Left lung (tissue), 10 donors: Measurements from ENCODE around the gene BTG2. TPM values are rescaled to one million over a fixed set of nuclear protein-coding genes. Genes with fewer than 3 reads are reported as not detected.
"Not testable (repeated sequence)": the region's sequence is repeated elsewhere in the genome, so short reads cannot be mapped to it uniquely, and the experiment has no call there.

Source experiments
- ATAC-seq: fragments of 200-7000 bp; cut with Tn5 transposase; one replicate; pipeline ENCODE4 v1.9.1; 2020; ENCODE audit warnings: moderate library complexity
- DNase-seq, 4 donors: peaks; one replicate each; pipeline ENCODE4 v3.0.0-alpha.2; 2013 to 2020
- H3K27ac ChIP-seq, 2 donors: fragments of 200-600 bp; sonication (generic) in 1 of 2; one replicate each; pipeline versions ENCODE4 v1.5.0 to v1.8.0; 2020 to 2021
- H3K27me3 ChIP-seq, 2 donors: fragments of 200-600 bp; sonication (generic) in 1 of 2; one replicate each; pipeline versions ENCODE4 v1.5.0 to v1.8.0; 2020 to 2021
- H3K36me3 ChIP-seq, 2 donors: fragments of 200-600 bp; sonication (generic) in 1 of 2; one replicate each; pipeline versions ENCODE4 v1.5.0 to v1.8.0; 2020 to 2021
- H3K4me1 ChIP-seq, 2 donors: fragments of 200-600 bp; one replicate each; pipeline ENCODE4 v1.8.0; 2021
- H3K4me3 ChIP-seq, 2 donors: fragments of 200-600 bp; sonication (generic) in 1 of 2; one replicate each; pipeline versions ENCODE4 v1.5.0 to v1.8.0; 2020 to 2021; ENCODE audit warnings: mild to moderate bottlenecking in 1 of 2
- H3K9me3 ChIP-seq, 2 donors: fragments of 200-600 bp; sonication (generic) in 1 of 2; one replicate each; pipeline versions ENCODE4 v1.5.0 to v1.8.0; 2020 to 2021
- intact Hi-C, 2 donors: fragments of 100-400 bp; cut with DNase I; formaldehyde crosslinking; loops; one replicate each; pipeline versions ENCODE4 v1.11.2 to v1.14.2; 2022
- polyA plus RNA-seq, 6 donors: library from polyadenylated mRNA; unstranded; fragments of 120-200 nt; gene quantifications; one replicate each; pipeline ENCODE4 v1.2.1, GENCODE V29; 2013; ENCODE audit not compliant: insufficient read length in 6 of 6
- total RNA-seq, 2 donors: library from RNA; stranded (reverse); fragmentation: NEBNext Ultra II Directional; extraction: Animal tissue kit (Norgen Biotek cat#: 25700); gene quantifications; one replicate each; pipeline ENCODE4 v1.2.1, GENCODE V29; 2021
- TF ChIP-seq, protein P1 (sequence below), 2 donors: fragments of 200-600 bp; sonication (generic) in 1 of 2; IDR thresholded peaks; one replicate each; pipeline versions ENCODE4 v1.5.0 to v1.8.0; 2021; ENCODE audit warnings: antibody characterized with exemption in 2 of 2
- donor health status: DM: no; HTN: yes; CAD: no.
- donor health status: DM: no; HTN: no; CAD: no.

BTG2 gene
- total and polyA plus RNA-seq, 8 donors: 44.8 to 147 (median 78.2) TPM

DNA sequence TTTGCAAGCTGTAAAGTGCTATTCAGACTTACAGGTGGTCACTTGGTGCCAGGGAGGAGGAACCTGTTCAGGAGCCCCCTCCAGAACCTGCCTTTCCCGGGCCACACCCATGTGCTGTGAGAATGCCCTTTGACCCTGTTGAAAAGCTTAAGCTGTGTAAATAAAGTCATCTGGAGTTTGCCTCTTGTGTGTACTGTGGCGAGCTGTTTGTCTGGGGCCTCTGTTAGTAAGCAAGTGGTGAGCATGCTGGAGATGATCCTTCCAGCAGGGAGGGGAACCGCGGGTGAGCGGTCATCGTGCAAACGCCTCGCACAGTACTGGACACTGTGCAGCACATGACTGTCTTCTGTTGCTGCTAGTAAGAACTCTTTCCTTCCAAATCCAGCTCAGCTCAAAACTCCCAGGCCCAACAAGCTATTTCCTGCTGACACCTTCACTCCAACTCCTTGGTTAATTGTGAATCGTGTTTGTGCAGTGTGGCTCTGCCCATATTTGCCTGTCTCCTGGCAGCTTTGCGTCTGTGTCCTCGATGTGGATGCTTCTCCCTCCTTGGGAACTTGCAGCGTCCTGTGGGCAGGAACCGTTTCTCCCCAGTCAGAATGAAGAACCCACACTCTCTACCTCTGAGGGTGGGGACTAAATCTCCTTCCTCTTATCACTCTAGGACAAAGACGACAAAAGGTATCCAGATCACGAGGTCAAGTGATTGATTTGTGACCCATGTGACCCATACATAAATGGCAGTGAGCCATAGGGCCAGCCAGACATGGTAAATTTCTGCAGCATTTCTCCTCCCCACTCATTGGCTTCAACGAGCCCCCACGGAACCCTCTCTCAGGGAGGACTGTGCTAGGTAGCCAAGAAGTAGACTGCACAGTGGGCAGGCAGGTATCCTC is 13.9 kb upstream of the BTG2 start:
- H3K4me1 ChIP-seq: peaks cover 26 to 53% of the 10 kb centered on the region in 2 donors
- no peaks in the 10 kb centered on the region for H3K9me3 ChIP-seq
- H3K27ac ChIP-seq: peak overlapping the region; percentile 92 to 98
- peak; percentile 12 for ATAC-seq
- intact Hi-C loops: no loop called here
- no peak for DNase-seq
- H3K36me3 ChIP-seq: no peaks in the 10 kb centered on the region
- no peak overlapping the region for H3K4me3 ChIP-seq
- H3K27me3 ChIP-seq: no peaks in the 10 kb centered on the region
- TF ChIP-seq, protein P1, sequence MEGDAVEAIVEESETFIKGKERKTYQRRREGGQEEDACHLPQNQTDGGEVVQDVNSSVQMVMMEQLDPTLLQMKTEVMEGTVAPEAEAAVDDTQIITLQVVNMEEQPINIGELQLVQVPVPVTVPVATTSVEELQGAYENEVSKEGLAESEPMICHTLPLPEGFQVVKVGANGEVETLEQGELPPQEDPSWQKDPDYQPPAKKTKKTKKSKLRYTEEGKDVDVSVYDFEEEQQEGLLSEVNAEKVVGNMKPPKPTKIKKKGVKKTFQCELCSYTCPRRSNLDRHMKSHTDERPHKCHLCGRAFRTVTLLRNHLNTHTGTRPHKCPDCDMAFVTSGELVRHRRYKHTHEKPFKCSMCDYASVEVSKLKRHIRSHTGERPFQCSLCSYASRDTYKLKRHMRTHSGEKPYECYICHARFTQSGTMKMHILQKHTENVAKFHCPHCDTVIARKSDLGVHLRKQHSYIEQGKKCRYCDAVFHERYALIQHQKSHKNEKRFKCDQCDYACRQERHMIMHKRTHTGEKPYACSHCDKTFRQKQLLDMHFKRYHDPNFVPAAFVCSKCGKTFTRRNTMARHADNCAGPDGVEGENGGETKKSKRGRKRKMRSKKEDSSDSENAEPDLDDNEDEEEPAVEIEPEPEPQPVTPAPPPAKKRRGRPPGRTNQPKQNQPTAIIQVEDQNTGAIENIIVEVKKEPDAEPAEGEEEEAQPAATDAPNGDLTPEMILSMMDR (IDR thresholded peaks at IDR 0.05): no peak

DNA sequence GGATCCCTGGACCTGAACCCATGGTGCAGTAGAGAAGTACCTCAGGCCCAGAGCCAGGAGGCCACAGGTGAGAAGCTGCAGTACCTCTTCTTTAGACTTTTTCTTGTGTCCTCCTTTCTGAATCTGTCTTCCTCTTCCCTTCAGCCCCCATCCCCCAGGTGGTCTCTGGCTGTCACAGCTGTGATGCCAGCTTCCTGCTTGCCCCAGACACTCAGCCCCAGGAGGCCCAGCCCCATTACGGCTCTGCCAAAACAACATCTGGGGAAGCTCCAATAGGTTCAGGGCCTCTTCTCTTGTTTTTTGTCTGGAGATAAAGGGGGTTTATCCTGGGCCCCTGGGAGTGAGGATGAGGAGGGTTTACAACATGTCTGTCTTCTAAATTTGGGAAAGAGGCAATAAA is 9.5 kb upstream of the BTG2 start:
- no peak for DNase-seq
- TF ChIP-seq, protein P1 (IDR thresholded peaks at IDR 0.05): no peak
- no peak for ATAC-seq
- Histone ChIP-seq H3K27ac (no peak overlapping the region), H3K4me3 (no peak overlapping the region), H3K4me1 (peaks cover 0 to 18% of the 10 kb centered on the region in 2 donors), H3K27me3 (peaks cover 0 to 3% of the 10 kb centered on the region in 2 donors), H3K36me3 (no peaks in the 10 kb centered on the region), H3K9me3 (no peaks in the 10 kb centered on the region)
- intact Hi-C loops: no loop called here

DNA sequence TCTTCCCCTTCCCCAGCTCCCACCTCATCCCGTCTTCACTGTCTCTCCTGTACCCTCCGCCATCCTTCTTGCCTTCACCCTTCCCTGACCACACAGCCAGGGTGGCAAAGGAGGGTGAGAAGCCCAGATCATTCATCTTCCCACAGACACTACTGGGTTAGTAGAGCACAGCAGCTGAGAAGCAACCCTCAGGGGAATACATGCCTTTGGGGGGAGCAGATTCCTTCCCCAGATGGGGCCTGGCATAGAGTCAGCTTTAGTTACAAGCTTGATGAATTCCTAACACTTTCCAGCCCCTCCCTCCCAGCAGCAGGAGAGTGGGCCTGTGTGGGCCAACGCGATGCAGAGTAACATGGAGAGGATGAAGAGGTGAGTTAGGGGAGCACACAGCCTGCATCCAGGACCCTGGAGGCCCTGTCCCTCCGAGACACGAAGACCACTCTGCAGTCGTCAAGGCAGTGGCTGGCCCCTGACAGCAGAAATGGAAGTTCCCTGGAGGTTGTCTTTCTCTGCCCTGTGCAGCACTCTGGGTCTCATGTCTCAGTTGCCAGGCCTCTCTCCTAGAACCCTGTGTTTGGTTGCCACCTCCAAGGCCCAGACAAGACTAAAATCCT is 8.8 kb upstream of the BTG2 start:
- intact Hi-C loops: no loop called here
- Histone ChIP-seq H3K36me3 (no peaks in the 10 kb centered on the region), H3K27ac (no peak overlapping the region), H3K4me3 (no peak overlapping the region), H3K9me3 (no peaks in the 10 kb centered on the region), H3K27me3 (peaks cover 0 to 3% of the 10 kb centered on the region in 2 donors), H3K4me1 (peaks cover 0 to 13% of the 10 kb centered on the region in 2 donors)
- DNase-seq (no peak), ATAC-seq (no peak)
- TF ChIP-seq, protein P1 (IDR thresholded peaks at IDR 0.05): no peak

DNA sequence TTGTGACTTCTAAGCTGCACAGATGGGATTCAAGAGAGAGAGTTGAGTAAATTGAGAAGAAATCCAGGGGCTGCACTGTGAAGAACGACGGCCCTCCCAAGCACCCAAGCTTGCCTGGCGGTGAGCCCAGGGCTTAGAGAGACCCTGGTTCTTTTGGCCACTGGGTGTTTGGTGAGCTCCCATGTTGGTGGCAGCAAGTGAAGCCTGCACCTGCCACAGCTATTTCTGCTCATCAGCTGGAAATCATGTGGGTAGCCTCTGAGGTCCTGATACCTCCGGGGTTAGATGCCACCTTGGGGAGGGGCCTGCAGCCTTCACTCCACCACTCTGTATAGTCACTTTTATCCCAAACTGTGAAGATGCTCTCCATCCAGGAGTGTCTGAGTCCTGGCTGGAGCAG is 6.2 kb upstream of the BTG2 start:
- no peak for ATAC-seq
- Histone ChIP-seq H3K27me3 (peaks cover 0 to 3% of the 10 kb centered on the region in 2 donors), H3K4me3 (no peak overlapping the region), H3K36me3 (no peaks in the 10 kb centered on the region), H3K4me1 (peaks cover 0 to 19% of the 10 kb centered on the region in 2 donors), H3K9me3 (no peaks in the 10 kb centered on the region), H3K27ac (no peak overlapping the region)
- no peak for DNase-seq
- intact Hi-C loops: no loop called here
- TF ChIP-seq, protein P1 (IDR thresholded peaks at IDR 0.05): no peak

DNA sequence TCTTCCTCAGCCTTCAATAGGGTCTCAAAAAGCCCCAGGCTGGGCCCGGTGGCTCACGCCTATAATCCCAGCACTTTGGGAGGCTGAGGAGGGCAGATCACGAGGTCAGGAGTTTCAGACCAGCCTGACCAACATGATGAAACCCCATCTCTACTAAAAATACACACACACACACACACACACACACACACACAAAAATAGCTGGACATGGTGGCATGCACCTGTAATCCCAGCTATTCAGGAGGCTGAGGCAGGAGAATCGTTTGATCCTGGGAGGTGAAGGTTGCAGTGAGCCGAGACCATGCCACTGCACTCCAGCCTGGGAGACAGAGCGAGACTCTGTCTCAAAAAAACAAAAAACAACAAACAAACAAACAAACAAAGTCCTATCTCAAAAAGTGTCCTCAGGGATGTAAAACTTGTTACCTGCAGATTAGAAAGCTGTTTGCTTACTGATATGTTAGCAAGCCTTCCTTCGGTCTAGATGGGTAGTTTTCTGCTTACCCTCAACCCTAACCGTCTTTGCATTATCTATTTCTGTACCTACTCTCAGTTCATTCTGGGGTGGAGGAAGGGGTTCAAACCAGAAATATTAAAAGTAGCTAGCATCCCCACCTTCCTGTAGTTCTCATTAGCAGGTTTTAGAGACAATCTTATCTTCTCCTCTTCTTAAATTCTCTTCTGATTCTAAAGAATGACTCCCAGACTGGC is 5.4 kb upstream of the BTG2 start:
- intact Hi-C loops, H3K36me3 ChIP-seq, H3K27ac ChIP-seq, H3K4me3 ChIP-seq, ATAC-seq, H3K9me3 ChIP-seq, H3K27me3 ChIP-seq, DNase-seq: not testable (repeated sequence)
- H3K4me1 ChIP-seq: peaks cover 0 to 26% of the 10 kb centered on the region in 2 donors
